ENCODE data around the gene UNC5C.

GRCh38 chr4:95556207-95556859 is 7.6 kb upstream of the UNC5C start:
- TF ChIP-seq CTCF (IDR thresholded peaks at IDR 0.05 in 2 of 3, conservative IDR thresholded peaks at IDR 0.05 in 1 of 3; ENCODE audit: control insufficient read depth in 2 of 3, extremely low read depth in 1 of 3, insufficient read depth in 1 of 3, low read depth in 3 of 3, low read length in 3 of 3) (no peak), CBX3 (IDR thresholded peaks at IDR 0.05; ENCODE audit: borderline replicate concordance, low read depth) (no peak), RELA (IDR thresholded peaks at IDR 0.05; ENCODE audit: borderline replicate concordance, partially characterized antibody) (no peak), SKIL (IDR thresholded peaks at IDR 0.05; ENCODE audit: low read depth, poor library complexity, severe bottlenecking) (no peak), POLR2AphosphoS5 (IDR thresholded peaks at IDR 0.05; ENCODE audit: low read length) (no peak), YY1 (IDR thresholded peaks at IDR 0.05; ENCODE audit: low read depth, low read length) (no peak), NKRF (conservative IDR thresholded peaks at IDR 0.05) (no peak), MYC (IDR thresholded peaks at IDR 0.05; ENCODE audit: insufficient read depth, insufficient read length, insufficient replicate concordance, low read length, severe bottlenecking) (no peak)

All from GM12878 (cell line).